Ectodermal cell (in vitro differentiated cells): Measurements from ENCODE around the gene DNPH1.

Source experiments
- H3K27ac ChIP-seq: 2 replicates; pipeline ENCODE4 v1.7.0; 2013; ENCODE audit warnings: mild to moderate bottlenecking, low read depth, low read length; ENCODE audit not compliant: insufficient read depth, poor library complexity, severe bottlenecking
- H3K27me3 ChIP-seq: 2 replicates; pipeline ENCODE4 v1.7.0; 2013; ENCODE audit warnings: mild to moderate bottlenecking, low read length; ENCODE audit not compliant: insufficient read depth, control insufficient read depth, poor library complexity, severe bottlenecking
- H3K36me3 ChIP-seq: one replicate; pipeline ENCODE4 v1.7.0; 2013; ENCODE audit warnings: low read length; ENCODE audit not compliant: control insufficient read depth, insufficient read depth
- H3K4me1 ChIP-seq: one replicate; pipeline ENCODE4 v1.7.0; 2013; ENCODE audit warnings: low read length; ENCODE audit not compliant: control insufficient read depth, insufficient read depth
- H3K4me3 ChIP-seq: 2 replicates; pipeline ENCODE4 v1.7.0; 2013; ENCODE audit warnings: low read depth, low read length, control low read depth; ENCODE audit not compliant: insufficient read depth
- H3K9me3 ChIP-seq: 2 replicates; pipeline ENCODE4 v1.7.0; 2013; ENCODE audit warnings: mild to moderate bottlenecking, low read length, moderate library complexity; ENCODE audit not compliant: control insufficient read depth
- WGBS, 2 experiments: methylation state at CpG; one replicate each; pipeline ENCODE4 v1.1.7; 2013; ENCODE audit warnings: missing lambda C conversion rate in 2 of 2; 5-methylcytosine and 5-hydroxymethylcytosine counted together

The DNPH1 gene

GRCh38 chr6:43273707-43274106 lies 44.4 kb upstream of the DNPH1 start:
- H3K4me1 ChIP-seq: peaks cover 31% of the 10 kb centered on the region
- H3K27ac ChIP-seq: no peak overlapping the region
- H3K27me3 ChIP-seq: peaks cover 46% of the 10 kb centered on the region
- no peak overlapping the region for H3K4me3 ChIP-seq
- 84 to 85% methylated on average over 2 of the region's 2 CpGs for WGBS, 2 experiments
- no peaks in the 10 kb centered on the region for H3K36me3 ChIP-seq
- no peaks in the 10 kb centered on the region for H3K9me3 ChIP-seq

- Histone ChIP-seq H3K27me3 (peaks cover 61% of the 10 kb centered on the region), H3K4me3 (no peak overlapping the region), H3K9me3 (no peaks in the 10 kb centered on the region), H3K27ac (no peak overlapping the region), H3K4me1 (peaks cover 33% of the 10 kb centered on the region), H3K36me3 (no peaks in the 10 kb centered on the region)
These were observed 42.7 kb upstream of the DNPH1 start for GRCh38 chr6:43271944-43272343.

GRCh38 chr6:43271103-43271815 lies 42.0 kb upstream of the DNPH1 start:
- Histone ChIP-seq H3K9me3 (no peaks in the 10 kb centered on the region), H3K27me3 (peaks cover 58% of the 10 kb centered on the region), H3K36me3 (no peaks in the 10 kb centered on the region), H3K4me1 (peaks cover 32% of the 10 kb centered on the region), H3K27ac (no peak overlapping the region), H3K4me3 (no peak overlapping the region)
- WGBS, 2 experiments: 91% methylated on average over 8 of the region's 8 CpGs

- no peaks in the 10 kb centered on the region for H3K36me3 ChIP-seq
- peaks cover 16% of the 10 kb centered on the region for H3K4me1 ChIP-seq
- no peaks in the 10 kb centered on the region for H3K9me3 ChIP-seq
- H3K27ac ChIP-seq: no peak overlapping the region
- WGBS, 2 experiments: 15 to 16% methylated on average over 43 to 44 of the region's 44 CpGs
- peaks cover 40% of the 10 kb centered on the region for H3K27me3 ChIP-seq
- no peak overlapping the region for H3K4me3 ChIP-seq
These were observed 40.2 kb upstream of the DNPH1 start for GRCh38 chr6:43269273-43270007.

- no peak overlapping the region for H3K4me3 ChIP-seq
- no peaks in the 10 kb centered on the region for H3K36me3 ChIP-seq
- WGBS, 2 experiments: 91 to 92% methylated on average over 10 of the region's 10 CpGs
- H3K27ac ChIP-seq: no peak overlapping the region
- peaks cover 33% of the 10 kb centered on the region for H3K27me3 ChIP-seq
- peaks cover 16% of the 10 kb centered on the region for H3K4me1 ChIP-seq
- H3K9me3 ChIP-seq: no peaks in the 10 kb centered on the region
These were observed 39.5 kb upstream of the DNPH1 start for GRCh38 chr6:43268782-43269272.

- Histone ChIP-seq H3K4me1 (peaks cover 16% of the 10 kb centered on the region), H3K36me3 (no peaks in the 10 kb centered on the region), H3K9me3 (no peaks in the 10 kb centered on the region), H3K27ac (no peak overlapping the region), H3K27me3 (peaks cover 30% of the 10 kb centered on the region), H3K4me3 (no peak overlapping the region)
- 87 to 91% methylated on average over 3 of the region's 3 CpGs for WGBS, 2 experiments
These were observed 39.0 kb upstream of the DNPH1 start for GRCh38 chr6:43268355-43268700.

- 33 to 36% methylated on average over 7 of the region's 7 CpGs for WGBS, 2 experiments
- H3K36me3 ChIP-seq: no peaks in the 10 kb centered on the region
- no peaks in the 10 kb centered on the region for H3K9me3 ChIP-seq
- peaks cover 16% of the 10 kb centered on the region for H3K4me1 ChIP-seq
- peaks cover 28% of the 10 kb centered on the region for H3K27me3 ChIP-seq
- H3K27ac ChIP-seq: no peak overlapping the region
- no peak overlapping the region for H3K4me3 ChIP-seq
These were observed 38.5 kb upstream of the DNPH1 start for GRCh38 chr6:43267619-43268354.

GRCh38 chr6:43265564-43265963 lies 36.3 kb upstream of the DNPH1 start:
- Histone ChIP-seq H3K27me3 (peaks cover 28% of the 10 kb centered on the region), H3K9me3 (no peaks in the 10 kb centered on the region), H3K4me3 (no peak overlapping the region), H3K27ac (no peak overlapping the region), H3K4me1 (peaks cover 16% of the 10 kb centered on the region), H3K36me3 (no peaks in the 10 kb centered on the region)
- 87 to 91% methylated on average over 6 of the region's 6 CpGs for WGBS, 2 experiments

- Histone ChIP-seq H3K4me1 (peaks cover 16% of the 10 kb centered on the region), H3K27me3 (peaks cover 24% of the 10 kb centered on the region), H3K27ac (no peak overlapping the region), H3K9me3 (no peaks in the 10 kb centered on the region), H3K36me3 (no peaks in the 10 kb centered on the region), H3K4me3 (no peak overlapping the region)
- WGBS, 2 experiments: 89 to 91% methylated on average over 5 of the region's 5 CpGs
These were observed 35.4 kb upstream of the DNPH1 start for GRCh38 chr6:43264599-43265145.
